Measurements from ENCODE around the gene GABRG3.

The GABRG3 gene

GRCh38 chr15:27549746-27550145, 578.8 kb downstream of the GABRG3 start:
- Histone ChIP-seq H3K4me3 (ENCODE audit: insufficient read depth, low read length, poor library complexity, severe bottlenecking) (no peak overlapping the region), H3K27me3 (ENCODE audit: low read length) (no peaks in the 10 kb centered on the region), H3K36me3 (ENCODE audit: low read length) (no peaks in the 10 kb centered on the region), H3K27ac (ENCODE audit: low read depth, low read length) (no peak overlapping the region), H3K79me2 (ENCODE audit: insufficient read depth, low read length) (no peaks in the 10 kb centered on the region), H3K9me3 (ENCODE audit: insufficient read depth, low read length) (no peaks in the 10 kb centered on the region), H3K9ac (ENCODE audit: low read length) (no peak overlapping the region), H3F3A (ENCODE audit: insufficient read depth) (no peaks in the 10 kb centered on the region), H2AFZ (ENCODE audit: low read depth, low read length, severe bottlenecking) (no peak overlapping the region), H4K20me1 (ENCODE audit: low read depth, low read length) (no peaks in the 10 kb centered on the region), H3K4me2 (ENCODE audit: low read depth, low read length, poor library complexity, severe bottlenecking) (no peak overlapping the region), H3K9me2 (replicated peaks; ENCODE audit: insufficient read depth, low read length) (no peaks in the 10 kb centered on the region)
- TF ChIP-seq EZH2phosphoT487 (conservative IDR thresholded peaks at IDR 0.05; ENCODE audit: low read length) (no peak), CTCF (IDR thresholded peaks at IDR 0.05; ENCODE audit: insufficient read depth, low read length, poor library complexity, severe bottlenecking) (no peak)

DNA sequence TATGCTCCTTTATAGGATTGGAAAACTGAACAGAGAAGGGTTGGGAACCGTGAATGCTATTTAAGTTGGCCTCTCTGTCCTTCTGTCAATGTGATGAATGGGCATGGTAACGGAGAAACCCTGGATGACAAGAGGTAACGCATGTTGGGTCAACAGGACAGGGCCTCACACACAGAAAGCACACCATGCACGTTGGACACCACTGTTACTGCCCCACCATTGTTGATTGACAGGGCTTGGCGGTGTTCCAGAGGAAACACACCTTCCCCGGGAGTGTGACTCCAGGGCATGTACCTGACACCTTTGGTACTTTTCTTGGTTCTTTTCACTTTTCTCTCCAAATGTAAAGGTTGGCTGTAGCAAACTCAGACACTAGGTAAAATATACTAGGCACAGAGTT, 579.7 kb downstream of the GABRG3 start:
- Histone ChIP-seq H3K27ac (ENCODE audit: low read depth, low read length) (no peak overlapping the region), H3K9ac (ENCODE audit: low read length) (no peak overlapping the region), H4K20me1 (ENCODE audit: low read depth, low read length) (no peaks in the 10 kb centered on the region), H3F3A (ENCODE audit: insufficient read depth) (no peaks in the 10 kb centered on the region), H3K9me2 (replicated peaks; ENCODE audit: insufficient read depth, low read length) (no peaks in the 10 kb centered on the region), H2AFZ (ENCODE audit: low read depth, low read length, severe bottlenecking) (no peak overlapping the region), H3K36me3 (ENCODE audit: low read length) (no peaks in the 10 kb centered on the region), H3K4me3 (ENCODE audit: insufficient read depth, low read length, poor library complexity, severe bottlenecking) (no peak overlapping the region), H3K4me2 (ENCODE audit: low read depth, low read length, poor library complexity, severe bottlenecking) (no peak overlapping the region), H3K9me3 (ENCODE audit: insufficient read depth, low read length) (no peaks in the 10 kb centered on the region), H3K27me3 (ENCODE audit: low read length) (no peaks in the 10 kb centered on the region), H3K79me2 (ENCODE audit: insufficient read depth, low read length) (no peaks in the 10 kb centered on the region)
- TF ChIP-seq EZH2phosphoT487 (conservative IDR thresholded peaks at IDR 0.05; ENCODE audit: low read length) (no peak), CTCF (IDR thresholded peaks at IDR 0.05; ENCODE audit: insufficient read depth, low read length, poor library complexity, severe bottlenecking) (no peak)

- H3K36me3 ChIP-seq (ENCODE audit: low read length): no peaks in the 10 kb centered on the region
- H3K9ac ChIP-seq (ENCODE audit: low read length): no peak overlapping the region
- no peaks in the 10 kb centered on the region for H3K27me3 ChIP-seq (ENCODE audit: low read length)
- no peak overlapping the region for H3K4me3 ChIP-seq (ENCODE audit: insufficient read depth, low read length, poor library complexity, severe bottlenecking)
- H3F3A ChIP-seq (ENCODE audit: insufficient read depth): no peaks in the 10 kb centered on the region
- H3K9me2 ChIP-seq (replicated peaks; ENCODE audit: insufficient read depth, low read length): no peaks in the 10 kb centered on the region
- no peak overlapping the region for H3K4me2 ChIP-seq (ENCODE audit: low read depth, low read length, poor library complexity, severe bottlenecking)
- no peak overlapping the region for H2AFZ ChIP-seq (ENCODE audit: low read depth, low read length, severe bottlenecking)
- no peaks in the 10 kb centered on the region for H4K20me1 ChIP-seq (ENCODE audit: low read depth, low read length)
- no peaks in the 10 kb centered on the region for H3K9me3 ChIP-seq (ENCODE audit: insufficient read depth, low read length)
- H3K79me2 ChIP-seq (ENCODE audit: insufficient read depth, low read length): no peaks in the 10 kb centered on the region
- no peak overlapping the region for H3K27ac ChIP-seq (ENCODE audit: low read depth, low read length)
- TF ChIP-seq EZH2phosphoT487 (conservative IDR thresholded peaks at IDR 0.05; ENCODE audit: low read length): no peak
- no peak for TF ChIP-seq CTCF (IDR thresholded peaks at IDR 0.05; ENCODE audit: insufficient read depth, low read length, poor library complexity, severe bottlenecking)
Measured at GRCh38 chr15:27561816-27562215, 590.8 kb downstream of the GABRG3 start.
